H7 (cell line): ENCODE measurements around the gene ZNF202. TPM values are rescaled to one million over a fixed set of nuclear protein-coding genes. Genes with fewer than 3 reads are reported as not detected.
"Not testable (repeated sequence)": the region's sequence is repeated elsewhere in the genome, so short reads cannot be mapped to it uniquely, and the experiment has no call there.

Source experiments
- DNase-seq: peaks from one replicate; pipeline ENCODE4 v3.0.0; 2012
- H3K27me3 ChIP-seq: 2 replicates; pipeline ENCODE4 v1.6.0; 2011; ENCODE audit warnings: mild to moderate bottlenecking, low read length; ENCODE audit not compliant: control insufficient read depth, insufficient read depth
- H3K36me3 ChIP-seq: replicated peaks from 2 replicates; pipeline ENCODE4 v1.5.1; 2011; ENCODE audit warnings: low read length; ENCODE audit not compliant: control insufficient read depth, insufficient read depth
- H3K4me3 ChIP-seq: 2 replicates; pipeline ENCODE4 v1.5.1; 2011; ENCODE audit warnings: low read depth, mild to moderate bottlenecking, control low read depth, low read length, moderate library complexity; ENCODE audit not compliant: insufficient read depth
- total RNA-seq: library from RNA; depleted of rRNA; stranded (reverse); fragments of >200 nt; shearing (Covaris generic); gene quantifications from 2 replicates; pipeline ENCODE4 v1.2.3, GENCODE V29; 2014

ZNF202 gene
- total RNA-seq, 1 experiment from 2014 or later, result 23.0 TPM

- no peak within 1 kb of the TSS for H3K4me3 ChIP-seq
- H3K36me3 ChIP-seq, result no peaks in the 10 kb centered on the region
- no peak for DNase-seq
Measured at GRCh38 chr11:123754101-123754568, 12.7 kb upstream of the ZNF202 start, which contains the start of gene OR6X1. OR6X1 (minus strand) TSS chr11:123754518; CDS start chr11:123754518, 0 bp downstream.

GRCh38 chr11:123753110-123753509 is 11.7 kb upstream of the ZNF202 start:
- H3K36me3 ChIP-seq, result no peaks in the 10 kb centered on the region
- no peaks in the 10 kb centered on the region for H3K27me3 ChIP-seq
- no peak overlapping the region for H3K4me3 ChIP-seq
- DNase-seq, result no peak

More at GRCh38 chr11:123754101-123754568, 12.7 kb upstream of the ZNF202 start, which contains the start of gene OR6X1:
- no peaks in the 10 kb centered on the region for H3K27me3 ChIP-seq

- Histone ChIP-seq H3K4me3 (no peak overlapping the region), H3K27me3 (no peaks in the 10 kb centered on the region), H3K36me3 (no peaks in the 10 kb centered on the region)
- no peak for DNase-seq
Measured at GRCh38 chr11:123751781-123752180, 10.3 kb upstream of the ZNF202 start.

- not testable (repeated sequence) for H3K27me3 ChIP-seq, H3K4me3 ChIP-seq, DNase-seq, H3K36me3 ChIP-seq
Measured at GRCh38 chr11:123748349-123748748, 6.9 kb upstream of the ZNF202 start.

GRCh38 chr11:123745764-123746451 is 4.4 kb upstream of the ZNF202 start:
- Histone ChIP-seq H3K36me3 (no peaks in the 10 kb centered on the region), H3K27me3 (no peaks in the 10 kb centered on the region), H3K4me3 (no peak overlapping the region)
- no peak for DNase-seq

- no peak for DNase-seq
- no peaks in the 10 kb centered on the region for H3K27me3 ChIP-seq
- no peak overlapping the region for H3K4me3 ChIP-seq
- H3K36me3 ChIP-seq, result peaks cover 15% of the 10 kb centered on the region
Measured at GRCh38 chr11:123742724-123743120, 1.3 kb upstream of the ZNF202 start.

GRCh38 chr11:123742031-123742723 is 717 bp upstream of the ZNF202 start:
- Histone ChIP-seq H3K36me3 (peaks cover 17% of the 10 kb centered on the region), H3K27me3 (no peaks in the 10 kb centered on the region), H3K4me3 (peak overlapping the region; percentile 73)
- peak; percentile 29 for DNase-seq

GRCh38 chr11:123740787-123741158 is 687 bp downstream of the ZNF202 start:
- no peak for DNase-seq
- H3K27me3 ChIP-seq, result no peaks in the 10 kb centered on the region
- peak overlapping the region; percentile 73 for H3K4me3 ChIP-seq
- H3K36me3 ChIP-seq, result peaks cover 20% of the 10 kb centered on the region

GRCh38 chr11:123738374-123738773 is 3.1 kb downstream of the ZNF202 start:
- Histone ChIP-seq H3K27me3 (no peaks in the 10 kb centered on the region), H3K4me3 (no peak overlapping the region), H3K36me3 (peaks cover 24% of the 10 kb centered on the region)
- no peak for DNase-seq

GRCh38 chr11:123736769-123737168 is 4.7 kb downstream of the ZNF202 start:
- H3K27me3 ChIP-seq, result no peaks in the 10 kb centered on the region
- H3K36me3 ChIP-seq, result peaks cover 24% of the 10 kb centered on the region
- H3K4me3 ChIP-seq, result no peak overlapping the region
- no peak for DNase-seq

- Histone ChIP-seq H3K4me3 (no peak overlapping the region), H3K36me3 (peaks cover 56% of the 10 kb centered on the region), H3K27me3 (no peaks in the 10 kb centered on the region)
- no peak for DNase-seq
Measured at GRCh38 chr11:123729602-123730001, 11.9 kb downstream of the ZNF202 start.

GRCh38 chr11:123725995-123726655 is 15.3 kb downstream of the ZNF202 start:
- Histone ChIP-seq H3K36me3 (peaks cover 52% of the 10 kb centered on the region), H3K4me3 (no peak overlapping the region), H3K27me3 (no peaks in the 10 kb centered on the region)
- DNase-seq, result no peak

GRCh38 chr11:123719452-123719851 is 22.0 kb downstream of the ZNF202 start:
- no peaks in the 10 kb centered on the region for H3K27me3 ChIP-seq
- no peak for DNase-seq
- no peak overlapping the region for H3K4me3 ChIP-seq
- H3K36me3 ChIP-seq, result no peaks in the 10 kb centered on the region; the same call in 1 of the 2 replicates

- DNase-seq, result no peak
- no peaks in the 10 kb centered on the region for H3K36me3 ChIP-seq
- H3K4me3 ChIP-seq, result no peak overlapping the region
- no peaks in the 10 kb centered on the region for H3K27me3 ChIP-seq
Measured at GRCh38 chr11:123718469-123718868, 23.0 kb downstream of the ZNF202 start.

- H3K36me3 ChIP-seq, result no peaks in the 10 kb centered on the region
- H3K27me3 ChIP-seq, result no peaks in the 10 kb centered on the region
- DNase-seq, result no peak
- H3K4me3 ChIP-seq, result no peak overlapping the region
Measured at GRCh38 chr11:123718063-123718462, 23.4 kb downstream of the ZNF202 start.
